GM21529 (cell line): ENCODE data around the gene GAS1.

Source experiments
- ATAC-seq: cut with Tn5 transposase; IDR thresholded peaks from one replicate; pipeline ENCODE4 v1.9.1; 2021; ENCODE audit not compliant: unreplicated experiment

Gene GAS1

DNA sequence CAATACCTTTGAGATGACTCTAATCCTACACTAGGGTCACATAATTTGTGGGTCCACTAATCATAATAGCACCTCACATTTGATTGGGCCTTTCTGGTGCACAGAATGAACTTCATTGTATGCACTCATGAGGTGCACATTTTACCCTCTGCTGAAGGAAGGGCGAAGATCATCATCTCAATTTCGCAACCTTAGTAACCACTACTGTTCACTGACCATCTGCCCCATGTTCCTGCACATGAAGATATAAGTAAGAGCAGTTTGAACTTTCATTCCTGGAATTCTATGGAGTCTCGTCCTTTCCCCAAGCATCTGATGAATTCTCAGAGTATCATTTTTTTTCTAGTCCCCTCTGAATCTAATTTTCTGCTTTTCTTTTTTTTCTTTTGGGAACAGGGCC is 21.2 kb downstream of the GAS1 start:
- no peak for ATAC-seq

DNA sequence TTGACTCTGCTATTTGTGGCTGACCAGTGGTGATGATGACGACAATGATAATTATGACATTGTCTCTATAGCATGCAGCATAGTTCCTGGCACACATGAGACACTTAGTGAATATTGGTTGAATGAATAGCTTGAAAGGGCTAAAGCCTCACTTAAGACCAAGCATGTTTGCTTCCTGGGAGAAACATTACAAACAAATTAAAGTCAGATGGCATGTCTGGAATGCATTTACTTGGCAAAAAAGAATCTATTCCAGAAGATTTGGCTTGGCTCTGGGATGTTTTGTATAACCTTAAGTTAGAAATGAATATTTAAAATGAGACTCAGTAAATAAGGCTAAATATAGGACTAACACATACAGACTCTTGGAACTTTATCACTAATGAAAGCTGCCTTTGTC is 21.6 kb downstream of the GAS1 start:
- no peak for ATAC-seq

GRCh38 chr9:86924206-86924605 is 23.1 kb downstream of the GAS1 start:
- no peak for ATAC-seq

DNA sequence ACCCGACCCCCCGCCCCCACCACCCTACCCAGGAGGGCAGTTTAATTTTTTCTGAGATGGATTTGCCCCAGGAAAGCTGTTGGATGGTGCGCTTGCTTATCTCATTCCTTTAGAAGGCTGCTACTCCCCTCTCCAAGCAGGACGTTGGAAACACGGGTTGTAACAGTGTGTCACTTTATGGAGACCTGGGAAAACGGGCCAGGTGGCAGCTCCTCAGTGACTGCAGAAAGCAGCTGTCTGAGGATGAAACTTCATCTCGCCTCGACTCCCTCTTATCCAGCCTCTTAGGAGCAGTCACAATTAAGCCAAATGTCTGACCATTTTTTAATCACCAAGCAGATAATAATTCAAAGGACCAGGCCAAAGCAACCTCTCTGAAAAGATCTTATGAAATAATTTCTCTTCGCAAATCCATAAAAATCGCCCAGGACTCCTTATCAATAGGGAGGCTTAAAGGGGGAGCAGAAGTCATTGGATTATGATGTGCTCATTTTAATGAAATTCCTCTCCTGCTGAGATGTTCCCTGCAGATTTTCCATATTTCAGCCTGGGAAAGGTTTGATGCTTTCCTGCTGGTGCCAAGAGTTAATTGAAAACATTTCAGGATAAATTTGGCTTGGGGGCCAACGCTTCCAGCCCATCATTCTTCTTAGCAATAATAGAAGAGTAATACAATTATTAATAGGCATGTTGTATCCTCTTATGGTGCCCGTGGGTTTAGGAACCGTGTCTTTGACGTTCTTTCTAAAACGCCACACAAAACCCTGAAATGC is 26.0 kb downstream of the GAS1 start:
- ATAC-seq = no peak

DNA sequence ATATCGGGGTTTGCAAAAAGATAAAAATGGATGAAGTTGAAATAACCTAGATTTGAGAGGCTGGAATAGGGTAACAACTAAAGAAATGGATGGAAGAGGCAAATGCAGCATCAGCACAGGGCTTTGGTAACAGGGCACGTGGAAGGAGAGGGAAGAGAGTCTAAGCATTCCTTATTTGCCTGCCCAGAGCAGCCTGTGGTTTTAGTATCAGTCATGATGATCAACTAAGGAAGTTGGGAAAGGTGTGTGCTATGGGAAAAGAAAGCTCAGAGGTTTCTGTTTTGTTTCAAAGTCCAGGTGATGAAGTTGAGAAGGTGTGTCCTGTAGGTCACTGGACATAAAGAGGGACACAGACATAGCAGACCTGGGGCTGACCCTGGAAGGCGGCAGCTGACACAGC is 28.8 kb downstream of the GAS1 start:
- no peak for ATAC-seq

GRCh38 chr9:86912210-86912609 is 35.1 kb downstream of the GAS1 start:
- no peak for ATAC-seq

DNA sequence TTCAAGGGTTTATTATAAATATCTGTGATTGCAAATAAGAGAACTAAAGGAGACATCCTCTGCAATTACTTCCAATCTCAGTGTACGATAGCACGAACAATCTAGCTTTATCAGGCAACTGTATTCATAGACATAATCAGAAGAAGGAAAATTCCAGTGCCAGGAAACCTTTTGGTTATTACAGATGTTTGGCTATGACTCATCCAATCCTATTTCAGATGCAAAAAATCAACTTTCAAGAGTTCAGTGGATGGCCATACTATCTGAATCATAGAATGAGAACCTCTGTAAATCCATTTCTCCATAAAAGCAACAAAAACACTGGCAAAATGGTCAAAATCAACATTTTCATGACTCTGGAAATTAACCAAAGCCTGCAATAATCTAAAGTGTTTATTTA is 37.9 kb downstream of the GAS1 start:
- no peak for ATAC-seq

GRCh38 chr9:86908261-86908660 is 39.0 kb downstream of the GAS1 start:
- ATAC-seq = no peak

DNA sequence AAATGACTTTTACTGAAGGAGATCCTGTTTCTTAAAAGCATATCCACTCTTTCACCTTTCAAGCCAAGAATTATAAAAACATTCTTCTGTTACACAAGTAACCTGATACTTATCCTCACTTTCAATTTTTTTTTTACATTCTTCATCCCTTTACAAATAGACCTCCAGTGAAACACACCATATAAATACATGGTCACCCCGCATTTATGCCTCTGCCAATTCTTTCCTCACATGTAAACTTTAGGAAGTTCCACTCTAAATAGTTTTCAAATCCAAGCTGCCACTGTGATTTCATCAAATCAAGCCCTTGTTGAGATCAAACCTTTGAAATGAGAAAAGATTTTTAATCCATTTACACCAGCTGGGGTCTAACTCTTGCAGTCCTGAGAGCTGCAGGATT is 40.0 kb downstream of the GAS1 start:
- no peak for ATAC-seq

- no peak for ATAC-seq
Observed at GRCh38 chr9:86903734-86904085, 43.6 kb downstream of the GAS1 start.

GRCh38 chr9:86902991-86903733 is 44.1 kb downstream of the GAS1 start:
- ATAC-seq = no peak

DNA sequence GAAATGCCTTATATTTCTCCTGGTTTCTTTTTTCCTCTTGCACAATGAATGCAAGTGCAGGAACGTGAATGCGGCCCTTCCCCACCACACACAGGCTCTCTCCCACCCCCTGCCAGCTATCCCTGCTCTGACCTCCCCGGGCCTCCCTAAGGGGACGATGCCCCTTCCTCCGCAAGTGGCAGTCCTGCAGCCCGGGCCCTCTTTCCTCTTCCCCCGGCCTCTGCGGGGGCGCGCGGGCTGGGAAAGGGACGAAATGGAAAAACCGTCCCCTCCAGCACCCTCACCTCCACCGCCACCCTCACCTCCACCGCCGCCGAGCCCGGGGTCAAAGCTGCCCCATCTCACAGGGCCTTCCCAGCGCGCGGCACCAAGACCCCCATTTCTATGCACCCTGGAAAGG is 44.7 kb downstream of the GAS1 start:
- no peak for ATAC-seq

- ATAC-seq = no peak
Observed at GRCh38 chr9:86902176-86902575, 45.1 kb downstream of the GAS1 start.

GRCh38 chr9:86901511-86901910 is 45.8 kb downstream of the GAS1 start:
- ATAC-seq = no peak
